Midbrain (tissue), 1 donor: ENCODE measurements around the gene NDFIP2.
"Not testable (repeated sequence)": the region's sequence is repeated elsewhere in the genome, so short reads cannot be mapped to it uniquely, and the experiment has no call there.

ENCODE experiments used
- DNase-seq: peaks from one replicate; lab custom pipeline; 2025; lab: John Stamatoyannopoulos, UW

NDFIP2 gene

GRCh38 chr13:79534596-79534995 is 53.6 kb downstream of the NDFIP2 start:
- no peak for DNase-seq

DNA sequence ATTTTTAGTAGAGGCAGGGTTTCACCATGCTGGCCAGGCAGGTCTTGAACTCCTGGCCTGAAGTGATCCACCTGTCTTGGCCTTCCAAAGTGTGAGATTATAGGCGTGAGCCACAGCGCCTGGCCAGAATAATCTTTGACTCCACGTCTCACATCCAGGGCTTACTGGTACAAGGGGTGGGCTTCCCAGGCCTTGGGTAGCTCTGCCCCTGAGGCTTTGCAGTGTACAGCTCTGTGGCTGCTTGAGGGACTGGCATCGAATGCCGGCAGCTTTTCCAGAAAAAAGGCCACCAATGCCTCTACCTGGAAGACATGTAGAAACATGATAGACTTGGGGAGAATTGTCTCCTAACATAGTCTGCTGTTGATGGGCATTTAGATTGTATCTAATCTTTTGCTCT is 57.8 kb downstream of the NDFIP2 start:
- no peak for DNase-seq

GRCh38 chr13:79540504-79540903 is 59.5 kb downstream of the NDFIP2 start:
- no peak for DNase-seq

- peak; percentile 85 for DNase-seq
These were observed 60.6 kb downstream of the NDFIP2 start for GRCh38 chr13:79541426-79542049.

DNA sequence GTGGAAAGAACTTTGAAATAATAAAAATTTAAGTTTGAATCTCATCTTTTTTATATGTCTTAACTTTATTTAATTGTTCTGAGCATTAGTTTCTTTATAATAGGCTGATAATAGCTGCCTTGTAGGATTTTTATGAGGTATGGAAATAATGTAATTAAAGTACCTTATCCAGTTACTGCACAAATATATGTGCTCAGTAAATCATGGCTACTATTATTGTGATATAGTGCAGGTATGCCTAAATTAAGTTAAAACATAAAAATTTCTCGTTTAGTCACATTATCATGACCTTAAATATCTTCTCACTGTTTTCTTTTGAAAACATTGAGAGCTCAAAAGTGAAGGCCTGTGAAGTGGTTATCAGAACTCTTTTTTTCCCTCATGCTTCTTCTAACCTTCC is 62.9 kb downstream of the NDFIP2 start:
- no peak for DNase-seq

DNA sequence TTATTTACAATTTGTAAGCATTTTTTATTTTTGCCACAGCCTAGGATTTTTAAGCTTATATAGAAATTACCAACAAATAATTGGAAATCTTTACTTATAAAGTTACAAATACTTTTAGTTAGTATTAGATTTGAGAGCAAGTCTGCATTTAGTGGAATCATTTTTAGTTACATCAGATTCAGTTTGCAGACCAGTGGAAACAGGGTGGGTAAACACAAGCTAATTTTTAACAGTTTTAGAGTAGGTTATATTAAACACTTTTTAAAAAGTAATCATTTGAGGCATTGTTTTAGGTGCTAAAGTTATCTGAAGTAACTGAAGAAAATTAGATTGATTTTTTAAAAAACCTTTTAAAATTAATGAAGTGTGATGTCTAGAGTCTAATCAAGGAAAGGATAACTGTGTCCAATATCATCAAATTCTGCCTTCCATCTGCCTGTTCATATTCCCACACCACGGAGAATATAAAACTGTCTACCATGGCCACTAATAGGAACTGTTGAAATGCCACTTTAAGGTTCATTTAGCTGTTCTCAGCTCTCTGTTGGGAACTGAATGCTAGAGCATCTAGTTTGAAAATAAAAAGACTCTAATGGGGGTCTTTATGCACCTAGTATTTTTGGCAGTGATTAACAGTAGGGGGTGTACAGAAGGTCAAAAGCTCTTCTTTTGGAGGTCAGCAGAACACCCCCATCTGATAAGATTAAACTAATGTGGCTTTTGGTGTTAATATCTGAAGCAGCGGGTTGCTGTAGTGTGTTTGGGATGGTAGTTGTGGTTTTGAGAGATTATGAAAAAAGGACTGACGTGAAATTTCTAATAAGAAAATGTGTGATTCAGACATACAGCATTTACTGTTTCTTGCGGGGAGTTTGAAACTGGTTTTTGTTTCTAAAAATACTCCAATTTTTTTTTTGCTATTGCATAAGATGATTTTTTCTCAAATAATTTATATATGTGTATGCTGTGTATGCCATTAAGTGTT is 66.5 kb downstream of the NDFIP2 start:
- no peak for DNase-seq

GRCh38 chr13:79548902-79549301 is 67.9 kb downstream of the NDFIP2 start:
- no peak for DNase-seq

- no peak for DNase-seq
These were observed 68.6 kb downstream of the NDFIP2 start for GRCh38 chr13:79549355-79550106.

- DNase-seq = no peak
These were observed 76.7 kb downstream of the NDFIP2 start for GRCh38 chr13:79557666-79558065.

GRCh38 chr13:79560954-79561353 is 80.0 kb downstream of the NDFIP2 start:
- DNase-seq = no peak

DNA sequence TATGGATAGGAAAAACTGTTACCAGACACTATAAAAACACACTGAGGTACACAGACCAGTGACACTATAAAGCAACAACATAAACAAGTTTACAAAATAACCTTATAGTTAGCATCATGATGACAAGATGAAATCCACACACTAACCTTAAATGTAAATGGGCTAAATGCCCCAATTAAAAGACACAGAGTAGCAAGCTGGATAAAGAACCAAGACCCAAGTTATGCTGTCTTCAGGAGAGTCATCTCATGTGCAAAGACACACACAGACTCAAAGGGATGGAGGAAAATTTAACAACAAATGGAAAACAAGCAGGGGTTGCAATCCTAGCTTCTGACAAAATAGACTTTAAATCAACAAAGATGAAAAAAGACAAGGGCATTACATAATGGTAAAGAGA is 81.6 kb downstream of the NDFIP2 start:
- DNase-seq = no peak

- no peak for DNase-seq
These were observed 85.2 kb downstream of the NDFIP2 start for GRCh38 chr13:79566118-79566517.

GRCh38 chr13:79571147-79571546 is 90.2 kb downstream of the NDFIP2 start:
- DNase-seq = no peak

DNA sequence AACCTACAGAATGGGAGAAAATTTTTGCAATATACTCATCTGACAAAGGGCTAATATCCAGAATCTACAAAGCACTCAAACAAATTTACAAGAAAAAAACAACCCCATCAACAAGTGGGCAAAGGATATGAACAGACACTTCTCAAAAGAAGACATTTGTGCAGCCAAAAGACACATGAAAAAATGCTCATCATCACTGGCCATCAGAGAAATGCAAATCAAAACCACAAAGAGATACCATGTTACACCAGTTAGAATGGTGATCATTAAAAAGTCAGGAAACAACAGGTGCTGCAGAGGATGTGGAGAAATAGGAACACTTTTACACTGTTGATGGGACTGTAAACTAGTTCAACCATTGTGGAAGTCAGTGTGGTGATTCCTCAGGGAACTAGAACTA is 92.9 kb downstream of the NDFIP2 start:
- not testable (repeated sequence) for DNase-seq

DNA sequence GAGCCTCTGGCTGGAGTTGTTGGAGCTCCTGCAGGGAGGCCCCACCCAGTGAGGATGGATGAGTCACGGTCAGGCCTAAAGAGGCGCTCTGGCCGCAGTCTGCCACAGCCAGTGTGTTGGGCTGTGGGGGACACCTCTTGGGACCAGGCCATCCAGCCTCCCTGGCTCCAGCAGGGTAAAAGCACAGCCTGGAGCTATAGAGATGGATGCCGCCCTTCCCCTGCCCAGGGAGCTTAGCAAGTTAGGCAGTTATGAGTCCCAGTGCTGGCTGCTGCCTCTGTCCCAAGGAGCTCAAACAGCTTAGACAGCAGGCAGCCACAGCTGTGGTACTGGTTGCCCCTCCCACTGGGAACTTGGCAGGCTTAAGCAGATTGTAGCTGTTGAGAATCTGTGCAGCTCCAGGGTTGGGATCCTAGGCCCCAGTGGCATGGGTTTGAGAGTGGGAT is 100.9 kb downstream of the NDFIP2 start:
- peak; percentile 12 for DNase-seq

DNA sequence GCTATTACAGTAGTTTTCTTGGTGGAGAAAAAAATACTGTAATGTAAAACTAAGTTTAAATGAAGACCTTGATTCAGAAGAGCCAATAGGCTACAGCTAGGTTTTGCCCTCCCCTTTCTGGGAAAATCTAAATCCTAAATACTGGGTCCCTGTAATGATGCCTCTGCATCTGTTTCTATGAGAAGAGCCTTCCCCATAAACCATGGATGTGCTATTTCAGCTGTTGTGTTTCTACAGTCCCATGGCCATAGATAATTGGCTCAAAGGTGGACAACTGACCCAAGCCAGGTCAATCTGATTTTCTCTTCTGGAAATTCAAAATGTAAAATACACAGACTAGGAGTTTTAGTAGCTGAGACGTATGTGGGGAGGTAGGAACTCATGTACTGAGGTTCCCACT is 101.9 kb downstream of the NDFIP2 start:
- no peak for DNase-seq

GRCh38 chr13:79585033-79585432 is 104.1 kb downstream of the NDFIP2 start:
- DNase-seq = no peak

GRCh38 chr13:79589603-79590393 is 108.8 kb downstream of the NDFIP2 start:
- no peak for DNase-seq

- no peak for DNase-seq
These were observed 109.4 kb downstream of the NDFIP2 start for GRCh38 chr13:79590394-79590676.

DNA sequence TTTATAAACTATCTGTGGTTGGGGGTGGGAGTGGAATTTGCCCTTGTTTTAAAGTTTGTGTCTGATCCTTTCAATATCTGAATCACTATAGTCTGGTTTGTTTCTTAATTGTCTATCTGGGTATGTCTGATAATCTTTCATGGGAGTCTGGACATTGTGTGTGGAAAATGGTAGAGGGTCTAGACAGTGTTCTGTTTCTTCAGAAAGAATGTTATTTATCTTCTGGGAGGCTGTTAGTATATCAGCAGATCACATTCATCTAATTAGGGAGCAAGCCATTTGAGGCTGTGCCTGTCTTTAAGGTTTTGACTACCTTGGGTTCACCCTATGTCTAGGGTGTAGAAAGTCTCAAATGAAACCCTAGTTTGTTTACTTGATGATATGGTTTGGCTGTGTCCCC is 110.5 kb downstream of the NDFIP2 start:
- no peak for DNase-seq

DNA sequence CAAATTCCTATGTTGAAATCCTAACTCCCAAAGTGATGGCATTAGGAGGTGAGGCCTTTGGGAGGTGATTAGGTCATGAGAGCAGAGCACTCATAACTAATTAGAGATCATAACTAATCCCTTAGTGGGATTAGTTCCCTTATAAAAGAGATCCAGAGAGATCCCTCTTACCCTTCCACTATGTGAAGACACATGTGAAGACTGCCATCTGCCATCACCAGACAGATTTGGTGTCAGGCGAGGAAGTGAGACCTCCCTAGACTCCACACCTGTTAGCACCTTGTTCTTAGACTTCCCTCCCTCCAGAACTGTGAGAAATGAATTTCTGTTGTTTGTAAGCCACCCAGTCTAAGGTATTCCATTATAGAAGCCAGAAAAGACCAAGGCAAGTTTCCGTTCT is 112.2 kb downstream of the NDFIP2 start:
- DNase-seq = no peak
